Hepatocyte (in vitro differentiated cells): ENCODE data around the gene NCBP3.

Source experiments
- EZH2 ChIP-seq: fragments of 200-600 bp; sonication (generic); IDR thresholded peaks from 2 replicates; pipeline ENCODE4 v1.6.1; 2016; ENCODE audit warnings: antibody characterized with exemption, mild to moderate bottlenecking, borderline replicate concordance
- TF ChIP-seq, protein P1 (sequence below): fragments of 200-600 bp; sonication (generic); IDR thresholded peaks from 2 replicates; pipeline ENCODE4 v1.5.1; 2016; ENCODE audit warnings: antibody characterized with exemption, mild to moderate bottlenecking; ENCODE audit not compliant: poor library complexity

DNA sequence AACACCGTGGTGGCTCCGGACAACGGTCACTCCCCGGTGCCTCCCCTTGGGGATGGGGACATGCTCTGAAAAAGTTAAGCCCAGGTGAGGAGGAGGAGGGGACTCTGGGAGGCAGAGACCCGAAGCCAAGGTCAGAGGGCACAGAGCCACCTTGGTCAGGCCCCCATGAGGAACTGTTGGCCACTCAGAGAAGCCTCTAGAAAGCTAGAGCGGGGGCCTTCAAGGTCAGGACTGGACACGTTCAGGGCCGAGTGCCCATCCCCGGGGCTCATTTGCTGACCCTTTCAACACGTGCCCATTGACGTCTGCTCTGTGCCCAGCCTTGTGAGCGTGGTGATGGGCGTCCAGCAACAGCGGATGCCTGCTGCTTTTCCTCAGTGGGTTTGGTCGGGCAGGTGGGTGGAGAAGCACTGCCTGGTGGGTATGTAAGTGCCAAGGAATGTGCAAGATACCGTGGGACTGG, 84.1 kb downstream of the NCBP3 start:
- no peak for TF ChIP-seq EZH2
- TF ChIP-seq, protein P1, sequence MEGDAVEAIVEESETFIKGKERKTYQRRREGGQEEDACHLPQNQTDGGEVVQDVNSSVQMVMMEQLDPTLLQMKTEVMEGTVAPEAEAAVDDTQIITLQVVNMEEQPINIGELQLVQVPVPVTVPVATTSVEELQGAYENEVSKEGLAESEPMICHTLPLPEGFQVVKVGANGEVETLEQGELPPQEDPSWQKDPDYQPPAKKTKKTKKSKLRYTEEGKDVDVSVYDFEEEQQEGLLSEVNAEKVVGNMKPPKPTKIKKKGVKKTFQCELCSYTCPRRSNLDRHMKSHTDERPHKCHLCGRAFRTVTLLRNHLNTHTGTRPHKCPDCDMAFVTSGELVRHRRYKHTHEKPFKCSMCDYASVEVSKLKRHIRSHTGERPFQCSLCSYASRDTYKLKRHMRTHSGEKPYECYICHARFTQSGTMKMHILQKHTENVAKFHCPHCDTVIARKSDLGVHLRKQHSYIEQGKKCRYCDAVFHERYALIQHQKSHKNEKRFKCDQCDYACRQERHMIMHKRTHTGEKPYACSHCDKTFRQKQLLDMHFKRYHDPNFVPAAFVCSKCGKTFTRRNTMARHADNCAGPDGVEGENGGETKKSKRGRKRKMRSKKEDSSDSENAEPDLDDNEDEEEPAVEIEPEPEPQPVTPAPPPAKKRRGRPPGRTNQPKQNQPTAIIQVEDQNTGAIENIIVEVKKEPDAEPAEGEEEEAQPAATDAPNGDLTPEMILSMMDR, result no peak
